Activated CD4-positive, alpha-beta memory T cell treated with anti-CD3 and anti-CD28 coated beads, Interleukin-2, amount 10 ng/mL, durations not matched to agents 7 days and 5 days (primary cell): ENCODE data around the gene ZNF74. TPM values are rescaled to one million over a fixed set of nuclear protein-coding genes. Genes with fewer than 3 reads are reported as not detected.

Experiments
- CTCF ChIA-PET: fragments of 350-600 bp; sonication (Branson Sonifier 250); formaldehyde crosslinking; loops from one replicate; lab custom pipeline; 2021; ENCODE audit warnings: antibody characterized with exemption, inconsistent platforms; lab: Charles Lee
- POLR2A ChIA-PET: fragments of 350-600 bp; sonication (Branson Sonifier 250); formaldehyde crosslinking; loops from one replicate; lab custom pipeline; 2021; ENCODE audit warnings: antibody characterized with exemption; lab: Charles Lee
- DNase-seq: peaks from one replicate; pipeline ENCODE4 v3.0.0-alpha.2; 2020
- H3K27ac Mint-ChIP-seq: one replicate; pipeline ENCODE4 v1.8.0; 2021; ENCODE audit warnings: mild to moderate bottlenecking, mixed read lengths
- H3K27me3 Mint-ChIP-seq: one replicate; pipeline ENCODE4 v1.8.0; 2021; ENCODE audit warnings: mixed read lengths
- H3K36me3 Mint-ChIP-seq: one replicate; pipeline ENCODE4 v1.8.0; 2021; ENCODE audit warnings: low read depth, mixed read lengths
- H3K4me1 Mint-ChIP-seq: one replicate; pipeline ENCODE4 v1.8.0; 2021; ENCODE audit warnings: mixed read lengths
- H3K4me3 Mint-ChIP-seq: one replicate; pipeline ENCODE4 v1.8.0; 2021; ENCODE audit warnings: mild to moderate bottlenecking, mixed read lengths
- H3K9me3 Mint-ChIP-seq: one replicate; pipeline ENCODE4 v1.8.0; 2021; ENCODE audit warnings: mixed read lengths
- total RNA-seq, 2 experiments: library from RNA; stranded (reverse); gene quantifications; one replicate each; pipeline ENCODE4 v1.2.3, GENCODE V29; 2021

Gene ZNF74
- total RNA-seq, 2 experiments from 2014 or later = 6.1 to 6.2 TPM

DNA sequence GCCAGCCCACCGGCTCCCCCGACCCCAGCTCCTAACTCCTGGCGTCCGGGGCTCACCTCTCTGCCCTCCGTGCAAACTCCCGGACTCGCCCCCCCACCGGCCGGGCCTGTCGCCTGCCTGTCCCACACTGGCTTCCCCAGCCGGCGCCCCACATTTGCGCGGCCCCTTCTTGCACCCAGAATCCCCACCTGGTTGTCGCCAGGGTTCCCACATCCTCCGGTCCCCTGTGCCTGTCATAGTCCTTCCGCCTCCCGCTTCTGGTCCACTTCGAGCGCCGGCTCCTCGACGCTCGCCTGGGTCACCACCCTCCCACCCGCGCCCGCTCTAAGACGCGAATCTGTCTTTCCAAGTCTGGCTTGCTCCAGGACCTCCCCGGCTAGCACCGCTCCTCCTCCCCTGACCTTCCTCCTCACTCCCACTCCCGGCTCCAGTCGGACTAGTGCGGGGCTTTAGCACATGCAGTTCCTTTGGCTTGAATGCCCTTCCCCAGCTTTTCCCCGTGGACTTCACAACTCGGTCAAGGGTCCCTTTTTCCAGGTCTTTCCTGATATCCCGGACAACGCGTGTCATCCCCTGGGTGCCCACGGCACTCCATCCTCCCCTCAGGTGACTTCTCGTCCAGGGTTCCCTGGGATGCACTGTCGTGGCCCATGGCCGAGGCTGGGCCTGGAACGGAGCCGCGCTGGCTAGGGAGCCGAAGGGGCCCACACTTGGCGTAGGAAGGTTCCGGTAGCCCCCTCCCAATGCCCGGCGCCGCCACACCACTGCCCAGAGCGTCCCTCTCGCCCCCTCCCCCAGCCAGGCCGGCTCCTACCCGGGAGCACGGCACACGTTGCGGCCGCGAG lies 43.0 kb downstream of the ZNF74 start:
- Mint-ChIP-seq H3K9me3 (no peaks in the 10 kb centered on the region), H3K27me3 (peaks cover 55% of the 10 kb centered on the region), H3K27ac (no peak overlapping the region), H3K36me3 (peaks cover 3% of the 10 kb centered on the region), H3K4me3 (peak overlapping the region; percentile 25), H3K4me1 (peaks cover 12% of the 10 kb centered on the region)
- POLR2A ChIA-PET = no interaction called here
- no peak for DNase-seq
- CTCF ChIA-PET = no interaction called here

DNA sequence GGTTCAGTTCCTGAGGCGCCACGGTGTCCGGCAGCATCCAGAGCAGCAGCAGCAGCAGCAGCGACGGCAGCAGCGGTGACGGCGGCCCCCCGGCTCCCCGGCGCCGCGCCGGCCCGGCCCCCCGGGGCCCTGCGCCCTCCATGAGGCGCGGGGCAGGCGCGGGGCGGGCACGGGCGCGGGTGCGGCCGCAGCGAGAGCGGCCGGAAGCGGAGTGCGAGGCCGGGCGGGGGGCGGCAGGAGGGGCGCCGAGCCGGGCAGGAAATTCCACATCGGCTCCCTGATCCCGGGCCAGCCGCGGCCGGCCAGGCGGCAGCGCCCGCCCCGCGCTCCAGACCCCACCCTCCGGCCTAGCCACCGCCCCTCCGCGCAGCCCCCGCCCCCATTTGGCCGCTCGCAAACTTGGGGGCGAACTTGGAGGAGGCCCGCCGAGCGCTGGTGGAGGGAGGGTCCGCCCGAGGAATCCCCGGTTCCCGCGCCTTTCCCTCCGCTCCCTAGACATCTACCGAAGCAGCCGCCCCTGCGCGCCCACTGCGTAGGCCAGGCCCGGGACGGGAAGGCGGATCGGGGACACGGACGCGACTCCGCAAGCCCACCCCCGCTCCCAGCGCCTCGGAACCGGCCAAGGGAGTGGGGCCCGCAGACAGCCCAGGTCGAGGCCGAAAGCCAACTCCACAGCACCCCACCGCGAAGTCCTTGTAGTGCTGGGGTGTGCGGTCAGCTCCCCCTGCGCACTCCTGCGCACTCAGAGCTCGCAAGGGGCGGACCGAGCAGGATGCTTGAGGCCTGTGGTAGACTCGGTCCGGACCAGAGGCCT lies 43.9 kb downstream of the ZNF74 start, which contains the start of gene SCARF2:
Gene SCARF2 (minus strand): TSS at position 213 of the 814 bp plus-strand sequence. CDS start 71 bp downstream, at position 142.
- peaks cover 47% of the 10 kb centered on the region for H3K27me3 Mint-ChIP-seq
- ChIA-PET POLR2A (no interaction called here), CTCF (no interaction called here)
- H3K9me3 Mint-ChIP-seq = no peaks in the 10 kb centered on the region
- no peak for DNase-seq
- peaks cover 6% of the 10 kb centered on the region for H3K36me3 Mint-ChIP-seq
- H3K4me1 Mint-ChIP-seq = peaks cover 11% of the 10 kb centered on the region
- no peak within 1 kb of the TSS for H3K27ac Mint-ChIP-seq
- peak within 1 kb of the TSS; percentile 25 for H3K4me3 Mint-ChIP-seq

GRCh38 chr22:20438427-20438677 lies 44.4 kb downstream of the ZNF74 start:
- no peak overlapping the region for H3K4me3 Mint-ChIP-seq
- H3K27ac Mint-ChIP-seq = no peak overlapping the region
- no peak for DNase-seq
- ChIA-PET CTCF (no interaction called here), POLR2A (no interaction called here)
- H3K36me3 Mint-ChIP-seq = peaks cover 11% of the 10 kb centered on the region
- H3K9me3 Mint-ChIP-seq = no peaks in the 10 kb centered on the region
- peaks cover 11% of the 10 kb centered on the region for H3K4me1 Mint-ChIP-seq
- H3K27me3 Mint-ChIP-seq = peaks cover 42% of the 10 kb centered on the region

DNA sequence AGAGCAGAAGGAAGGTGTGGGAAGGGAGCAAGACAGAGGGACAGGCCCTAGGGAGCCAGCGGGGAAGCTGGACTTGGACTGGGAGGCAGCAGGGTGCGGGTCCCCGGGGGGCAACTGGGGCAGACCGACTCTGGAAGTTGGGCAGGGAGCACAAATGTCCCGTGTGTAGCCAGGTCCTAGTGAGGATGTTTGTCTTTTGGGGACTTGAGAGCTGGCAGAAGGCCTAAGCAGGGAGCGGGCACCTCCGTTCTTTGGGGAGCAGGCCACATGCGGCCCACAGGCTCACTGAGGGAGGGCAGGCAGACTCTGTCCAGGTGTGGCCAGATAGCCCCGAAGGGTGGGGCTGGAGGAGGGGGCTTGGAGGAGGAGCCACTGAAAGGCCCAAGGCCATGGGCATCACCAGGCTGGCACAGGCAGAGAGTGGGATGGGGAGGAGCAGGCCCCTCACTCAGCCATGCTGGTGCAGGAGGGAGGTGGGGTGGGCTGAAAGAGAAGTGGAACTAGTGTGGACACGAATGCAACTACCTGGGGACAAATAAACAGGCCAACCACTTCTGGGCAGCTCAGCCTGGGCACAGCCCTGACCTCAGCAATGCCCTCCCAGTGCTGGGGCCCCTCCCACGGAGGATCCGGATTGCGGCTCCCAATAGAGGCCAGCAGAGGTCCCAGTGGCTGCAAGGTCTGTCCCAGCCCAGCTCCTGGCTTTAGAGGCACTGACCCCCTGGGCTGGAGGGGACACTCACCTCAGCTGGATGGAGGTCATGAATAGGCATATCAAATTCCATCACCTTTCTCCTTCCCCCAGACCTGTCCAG lies 44.9 kb downstream of the ZNF74 start:
- POLR2A ChIA-PET = no interaction called here
- H3K27me3 Mint-ChIP-seq = peaks cover 40% of the 10 kb centered on the region
- H3K36me3 Mint-ChIP-seq = peaks cover 11% of the 10 kb centered on the region
- no peaks in the 10 kb centered on the region for H3K9me3 Mint-ChIP-seq
- no peak for DNase-seq
- H3K4me1 Mint-ChIP-seq = peaks cover 11% of the 10 kb centered on the region
- H3K27ac Mint-ChIP-seq = no peak overlapping the region
- CTCF ChIA-PET = interaction anchor here (0.6 kb wide), 1 partner anchor 21 kb away, joined by 4 read pairs; no protein-coding TSS in a partner anchor
- H3K4me3 Mint-ChIP-seq = no peak overlapping the region

DNA sequence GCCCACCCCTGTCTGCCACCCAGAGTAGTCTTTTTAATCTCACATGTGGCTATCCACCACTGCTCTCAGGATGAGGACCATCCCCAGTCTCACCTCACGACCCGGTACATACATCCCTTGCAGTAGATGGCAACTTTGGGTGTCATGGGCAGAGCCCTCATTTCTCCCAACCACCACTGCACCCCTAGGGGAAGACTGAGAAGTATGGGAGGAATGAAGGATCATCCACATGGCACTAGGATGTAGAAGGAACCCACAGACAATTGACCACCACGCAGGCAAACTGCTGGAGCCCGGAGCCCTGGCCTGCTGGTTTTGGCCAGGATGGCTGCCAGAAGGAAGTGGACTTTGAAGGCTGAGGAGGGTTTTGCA lies 45.6 kb downstream of the ZNF74 start:
- Mint-ChIP-seq H3K36me3 (peaks cover 13% of the 10 kb centered on the region), H3K27me3 (peaks cover 33% of the 10 kb centered on the region), H3K27ac (no peak overlapping the region), H3K4me1 (peaks cover 11% of the 10 kb centered on the region), H3K4me3 (no peak overlapping the region), H3K9me3 (no peaks in the 10 kb centered on the region)
- ChIA-PET POLR2A (no interaction called here), CTCF (interaction anchor here (0.5 kb wide), 1 partner anchor 22 kb away, joined by 4 read pairs; no protein-coding TSS in a partner anchor)
- DNase-seq = no peak

- Mint-ChIP-seq H3K36me3 (peaks cover 14% of the 10 kb centered on the region), H3K4me3 (no peak overlapping the region), H3K9me3 (no peaks in the 10 kb centered on the region), H3K27me3 (peaks cover 28% of the 10 kb centered on the region), H3K27ac (no peak overlapping the region), H3K4me1 (peaks cover 11% of the 10 kb centered on the region)
- POLR2A ChIA-PET = interaction anchor here (1.4 kb wide), 1 partner anchor 67 kb away, joined by 4 read pairs; the partner anchor contains the start of gene MED15
- no peak for DNase-seq
- CTCF ChIA-PET = interaction anchor here (0.5 kb wide), 1 partner anchor 23 kb away, joined by 4 read pairs; no protein-coding TSS in a partner anchor
These were observed 46.1 kb downstream of the ZNF74 start for GRCh38 chr22:20439928-20440575.

GRCh38 chr22:20440637-20441591 lies 47.0 kb downstream of the ZNF74 start:
- no peak for DNase-seq
- Mint-ChIP-seq H3K4me1 (peaks cover 9% of the 10 kb centered on the region), H3K9me3 (no peaks in the 10 kb centered on the region), H3K4me3 (no peak overlapping the region), H3K27me3 (peaks cover 20% of the 10 kb centered on the region), H3K36me3 (peaks cover 14% of the 10 kb centered on the region), H3K27ac (no peak overlapping the region)
- POLR2A ChIA-PET = interaction anchor here (1.4 kb wide), 1 partner anchor 67 kb away, joined by 4 read pairs; the partner anchor contains the start of gene MED15
- CTCF ChIA-PET = interaction anchor here (1.2 kb wide), 1 partner anchor 54 kb away, joined by 3 read pairs; the partner anchor contains the start of gene KLHL22

- ChIA-PET POLR2A (interaction anchor here (1.4 kb wide), 1 partner anchor 66 kb away, joined by 4 read pairs; the partner anchor contains the start of gene MED15), CTCF (interaction anchor here (1.2 to 1.3 kb wide), 2 partner anchors 14 to 53 kb away, joined by 3 to 5 read pairs; partner anchors contain the start of gene KLHL22)
- H3K4me3 Mint-ChIP-seq = no peak overlapping the region
- no peaks in the 10 kb centered on the region for H3K9me3 Mint-ChIP-seq
- peaks cover 19% of the 10 kb centered on the region for H3K36me3 Mint-ChIP-seq
- DNase-seq = no peak
- H3K27me3 Mint-ChIP-seq = peaks cover 15% of the 10 kb centered on the region
- H3K27ac Mint-ChIP-seq = no peak overlapping the region
- H3K4me1 Mint-ChIP-seq = peaks cover 6% of the 10 kb centered on the region
These were observed 47.9 kb downstream of the ZNF74 start for GRCh38 chr22:20441631-20442484.

GRCh38 chr22:20442485-20443284 lies 48.7 kb downstream of the ZNF74 start:
- H3K9me3 Mint-ChIP-seq = no peaks in the 10 kb centered on the region

GRCh38 chr22:20444325-20444724 lies 50.4 kb downstream of the ZNF74 start:
- no peak overlapping the region for H3K27ac Mint-ChIP-seq
- ChIA-PET POLR2A (no interaction called here), CTCF (interaction anchor here (1.0 to 1.6 kb wide), 2 partner anchors 10 to 12 kb away, joined by 3 to 4 read pairs; no protein-coding TSS in a partner anchor)
- H3K27me3 Mint-ChIP-seq = no peaks in the 10 kb centered on the region
- DNase-seq = no peak
- H3K36me3 Mint-ChIP-seq = peaks cover 21% of the 10 kb centered on the region
- no peaks in the 10 kb centered on the region for H3K4me1 Mint-ChIP-seq
- H3K9me3 Mint-ChIP-seq = no peaks in the 10 kb centered on the region
- H3K4me3 Mint-ChIP-seq = no peak overlapping the region

More at GRCh38 chr22:20442485-20443284, 48.7 kb downstream of the ZNF74 start:
- Mint-ChIP-seq H3K4me1 (no peaks in the 10 kb centered on the region), H3K4me3 (no peak overlapping the region), H3K36me3 (peaks cover 22% of the 10 kb centered on the region), H3K27ac (no peak overlapping the region), H3K27me3 (peaks cover 9% of the 10 kb centered on the region)
- ChIA-PET POLR2A (no interaction called here), CTCF (interaction anchor here (1.3 kb wide), 1 partner anchor 14 kb away, joined by 5 read pairs; no protein-coding TSS in a partner anchor)
- no peak for DNase-seq
